ENCODE data around the gene ZNF324. TPM values are rescaled to one million over a fixed set of nuclear protein-coding genes. Genes with fewer than 3 reads are reported as not detected.
"Not testable (repeated sequence)": the region's sequence is repeated elsewhere in the genome, so short reads cannot be mapped to it uniquely, and the experiment has no call there.

The ZNF324 gene
- total RNA-seq, 1 donor from 2014 or later: 13.1 TPM

DNA sequence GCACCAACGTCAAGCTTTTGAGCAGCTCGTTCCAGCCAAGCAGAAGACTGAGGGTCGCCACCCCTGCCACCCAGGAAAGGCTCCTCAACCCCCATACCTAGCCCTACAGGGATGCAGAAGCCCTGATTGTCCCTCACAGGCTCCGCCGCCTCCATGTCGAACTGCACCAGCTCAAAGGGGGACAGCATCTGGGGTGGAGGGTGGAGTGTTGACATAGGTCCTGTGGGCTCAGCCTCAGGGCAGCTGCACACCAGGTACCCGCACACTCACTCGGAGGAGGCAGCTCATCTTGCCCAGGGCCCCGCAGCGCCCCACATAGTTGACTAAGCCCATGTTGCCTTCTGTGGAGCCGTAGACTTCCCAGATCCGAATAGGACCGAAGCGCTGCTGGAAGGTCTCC, 33.4 kb downstream of the ZNF324 start:
- DNase-seq (no peak), ATAC-seq (ENCODE audit: low read depth) (no peak)
- Mint-ChIP-seq H3K9me3 (peaks cover 8% of the 10 kb centered on the region), H3K27ac (no peak overlapping the region), H3K4me3 (no peak overlapping the region), H3K36me3 (ENCODE audit: low read depth) (peaks cover 2% of the 10 kb centered on the region), H3K27me3 (no peaks in the 10 kb centered on the region), H3K4me1 (peaks cover 24% of the 10 kb centered on the region)
- TF ChIP-seq CTCF (IDR thresholded peaks at IDR 0.05): no peak
- CTCF ChIA-PET: interaction anchor here (2.0 to 2.8 kb wide), 2 partner anchors 14 to 20 kb away, joined by 9 to 10 read pairs; partner anchors contain the start of gene ZBTB45
- POLR2A ChIA-PET: interaction anchor here (0.9 to 2.9 kb wide), 10 partner anchors 9 to 791 kb away, joined by 3 to 42 read pairs (median 4); partner anchors contain the start of genes CHMP2A, TRIM28, ZBTB45 and ZNF154
- intact Hi-C loops (cut with micrococcal nuclease): no loop called here

DNA sequence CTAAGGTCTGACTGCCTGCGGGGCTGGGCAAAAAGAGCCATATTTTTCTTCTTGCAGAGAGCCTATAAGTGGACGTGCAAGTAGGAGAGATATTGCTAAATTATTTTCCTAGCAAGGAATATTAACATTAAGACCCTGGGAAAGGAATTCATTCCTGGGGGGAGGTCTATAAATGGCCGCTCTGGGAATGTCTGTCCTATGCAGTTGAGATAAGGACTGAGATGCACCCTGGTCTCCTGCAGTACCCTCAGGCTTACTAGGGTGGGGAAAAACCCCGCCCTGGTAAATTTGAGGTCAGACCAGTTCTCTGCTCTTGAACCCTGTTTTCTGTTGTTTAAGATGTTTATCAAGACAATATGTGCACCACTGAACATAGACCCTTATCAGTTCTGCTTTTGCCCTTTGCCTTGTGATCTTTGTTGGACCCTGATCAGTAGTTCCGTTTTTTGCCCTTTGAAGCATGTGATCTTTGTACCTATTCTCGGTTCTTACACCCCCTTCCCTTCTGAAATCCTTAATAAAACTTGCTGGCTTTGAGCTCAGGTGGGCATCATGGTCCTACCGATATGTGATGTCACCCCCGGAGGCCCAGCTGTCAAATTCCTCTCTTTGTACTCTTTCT, 40.8 kb downstream of the ZNF324 start:
- POLR2A ChIA-PET: interaction anchor here (0.9 kb wide), 1 partner anchor 9 kb away, joined by 3 read pairs; no protein-coding TSS in a partner anchor
- H3K27me3 Mint-ChIP-seq; H3K9me3 Mint-ChIP-seq; intact Hi-C loops (cut with micrococcal nuclease); H3K4me3 Mint-ChIP-seq; H3K27ac Mint-ChIP-seq; ATAC-seq (ENCODE audit: low read depth); H3K4me1 Mint-ChIP-seq; H3K36me3 Mint-ChIP-seq (ENCODE audit: low read depth); CTCF ChIA-PET; DNase-seq: not testable (repeated sequence)

DNA sequence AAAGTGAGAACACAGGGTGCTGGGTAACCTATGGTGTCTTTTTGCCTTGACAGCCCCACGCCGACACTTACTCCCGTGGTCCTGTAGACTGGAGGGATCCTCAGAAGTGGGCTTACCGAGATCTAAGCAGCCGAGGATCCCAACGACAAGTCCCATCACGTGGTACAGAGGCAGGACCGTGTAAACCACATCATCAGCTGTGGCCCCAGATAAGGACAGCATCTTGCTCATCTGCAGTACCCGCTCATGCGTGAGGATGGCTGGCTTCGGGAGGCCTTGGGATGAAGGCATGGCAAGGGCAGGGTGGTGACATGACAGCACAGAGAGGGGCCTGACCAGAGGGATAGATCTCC, 42.8 kb downstream of the ZNF324 start:
- no peak for DNase-seq
- Mint-ChIP-seq H3K36me3 (ENCODE audit: low read depth) (peaks cover 5% of the 10 kb centered on the region), H3K27me3 (no peaks in the 10 kb centered on the region), H3K4me1 (peaks cover 10% of the 10 kb centered on the region), H3K9me3 (peaks cover 8% of the 10 kb centered on the region), H3K27ac (no peak overlapping the region), H3K4me3 (no peak overlapping the region)
- ATAC-seq (ENCODE audit: low read depth): no peak
- intact Hi-C loops (cut with micrococcal nuclease): no loop called here
- TF ChIP-seq CTCF (IDR thresholded peaks at IDR 0.05): no peak
- CTCF ChIA-PET: no interaction called here
- POLR2A ChIA-PET: interaction anchor here (1.2 kb wide), 1 partner anchor 10 kb away, joined by 3 read pairs; no protein-coding TSS in a partner anchor

GRCh38 chr19:58510084-58510862, 43.4 kb downstream of the ZNF324 start:
- ChIA-PET POLR2A (no interaction called here), CTCF (interaction anchor here (1.2 to 1.3 kb wide), 2 partner anchors 10 to 71 kb away, joined by 3 read pairs; partner anchors contain the start of gene ZBTB45)
- ATAC-seq (ENCODE audit: low read depth): no peak

More at GRCh38 chr19:58510084-58510862, 43.4 kb downstream of the ZNF324 start:
- H3K27ac Mint-ChIP-seq: no peak overlapping the region
- intact Hi-C loops (cut with micrococcal nuclease): no loop called here
- no peaks in the 10 kb centered on the region for H3K27me3 Mint-ChIP-seq
- H3K9me3 Mint-ChIP-seq: peaks cover 8% of the 10 kb centered on the region
- peaks cover 5% of the 10 kb centered on the region for H3K36me3 Mint-ChIP-seq (ENCODE audit: low read depth)
- peaks cover 12% of the 10 kb centered on the region for H3K4me1 Mint-ChIP-seq
- H3K4me3 Mint-ChIP-seq: no peak overlapping the region
- no peak for TF ChIP-seq CTCF (IDR thresholded peaks at IDR 0.05)
- DNase-seq: no peak

Data from activated B cell treated with CpG ODN at 0.5 μM for 24 hours (primary cell).